Hematopoietic multipotent progenitor cell treated with erythropoietin and hydrocortisone succinate and interleukin-3 and kit ligand, for 8 days (in vitro differentiated cells): ENCODE data around the gene SYTL3.

Source experiments
- DNase-seq: peaks from one replicate; pipeline ENCODE4 v3.0.0-alpha.2; 2015

The SYTL3 gene

DNA sequence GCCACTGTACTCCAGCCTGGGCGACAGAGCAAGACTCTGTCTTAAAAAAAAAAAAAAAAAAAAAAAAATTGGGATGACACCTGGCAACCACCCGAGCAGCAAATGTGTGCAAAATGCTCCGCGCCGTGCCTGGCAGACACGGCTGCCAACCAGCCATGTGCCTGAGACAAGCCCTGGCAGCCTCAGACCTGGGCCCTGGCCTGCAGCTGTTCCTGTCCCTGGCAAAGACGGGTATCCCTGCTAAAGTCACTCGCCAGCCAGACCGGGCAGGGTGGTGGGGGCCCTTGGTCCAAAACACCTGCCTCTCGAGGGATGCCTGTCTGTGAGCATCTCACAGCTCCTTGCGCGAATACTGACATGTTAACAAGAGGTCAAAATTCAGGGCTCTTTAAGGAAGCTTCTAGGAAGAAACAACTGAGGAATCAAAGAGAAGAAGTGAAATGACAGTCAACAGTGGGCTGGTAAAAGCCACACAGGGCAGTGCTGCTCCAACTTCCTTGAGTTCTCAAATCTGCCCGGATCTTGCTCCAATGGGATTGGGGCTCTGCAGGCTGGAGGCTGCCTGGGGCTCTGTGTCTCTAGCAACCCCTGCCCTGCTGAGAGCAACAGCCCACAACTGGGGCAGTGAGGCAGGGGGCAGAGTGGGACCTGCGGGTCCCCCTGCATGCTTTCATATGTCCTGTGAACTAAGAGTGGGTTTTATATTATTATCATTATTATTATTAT lies 53.4 kb downstream of the SYTL3 start:
- DNase-seq = no peak

DNA sequence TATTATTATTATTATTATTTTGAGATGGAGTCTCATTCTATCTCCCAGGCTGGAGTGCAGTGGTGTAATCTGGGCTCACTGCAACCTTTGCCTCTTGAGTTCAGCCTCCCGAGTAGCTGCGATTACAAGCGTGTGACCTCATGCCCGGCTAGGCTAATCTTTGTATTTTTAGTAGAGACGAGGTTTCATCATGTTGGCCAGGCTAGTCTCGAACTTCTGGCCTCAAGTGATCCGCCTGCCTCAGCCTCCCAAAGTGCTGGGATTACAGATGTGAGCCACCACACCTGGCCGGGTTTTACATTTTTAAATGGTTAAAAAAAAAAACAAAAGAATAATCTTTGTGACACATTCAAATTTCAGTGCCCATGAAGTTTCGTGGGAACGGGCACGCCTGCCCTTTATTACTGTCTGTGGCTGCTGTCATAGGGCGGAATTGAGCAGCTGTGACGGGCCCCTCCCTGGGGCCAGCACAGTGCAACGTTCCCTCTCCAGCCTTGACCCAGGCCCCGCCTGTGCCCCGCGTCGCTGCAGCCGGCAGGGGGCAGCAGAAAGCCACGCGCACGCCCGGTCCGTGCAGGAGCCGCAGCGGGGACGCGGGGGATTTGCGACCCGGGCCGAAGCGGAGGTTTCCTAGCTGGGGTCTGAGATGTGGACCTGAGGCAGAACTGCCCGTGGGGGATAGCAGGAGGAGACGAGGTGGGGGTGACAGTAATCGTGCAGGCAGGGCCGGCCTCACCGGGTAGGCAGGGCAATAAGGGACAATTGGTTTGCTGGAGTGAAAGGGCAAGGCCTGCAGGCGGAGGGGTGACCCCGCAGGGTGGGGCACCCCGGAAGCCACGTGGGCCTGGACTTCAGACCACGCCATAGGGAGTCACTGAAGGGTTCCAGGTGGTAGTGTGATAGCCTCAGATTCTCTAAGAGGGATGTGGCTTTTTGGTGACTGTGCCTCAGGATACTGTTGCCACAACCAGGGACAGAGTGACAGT lies 54.3 kb downstream of the SYTL3 start:
- peak; percentile 86 for DNase-seq

DNA sequence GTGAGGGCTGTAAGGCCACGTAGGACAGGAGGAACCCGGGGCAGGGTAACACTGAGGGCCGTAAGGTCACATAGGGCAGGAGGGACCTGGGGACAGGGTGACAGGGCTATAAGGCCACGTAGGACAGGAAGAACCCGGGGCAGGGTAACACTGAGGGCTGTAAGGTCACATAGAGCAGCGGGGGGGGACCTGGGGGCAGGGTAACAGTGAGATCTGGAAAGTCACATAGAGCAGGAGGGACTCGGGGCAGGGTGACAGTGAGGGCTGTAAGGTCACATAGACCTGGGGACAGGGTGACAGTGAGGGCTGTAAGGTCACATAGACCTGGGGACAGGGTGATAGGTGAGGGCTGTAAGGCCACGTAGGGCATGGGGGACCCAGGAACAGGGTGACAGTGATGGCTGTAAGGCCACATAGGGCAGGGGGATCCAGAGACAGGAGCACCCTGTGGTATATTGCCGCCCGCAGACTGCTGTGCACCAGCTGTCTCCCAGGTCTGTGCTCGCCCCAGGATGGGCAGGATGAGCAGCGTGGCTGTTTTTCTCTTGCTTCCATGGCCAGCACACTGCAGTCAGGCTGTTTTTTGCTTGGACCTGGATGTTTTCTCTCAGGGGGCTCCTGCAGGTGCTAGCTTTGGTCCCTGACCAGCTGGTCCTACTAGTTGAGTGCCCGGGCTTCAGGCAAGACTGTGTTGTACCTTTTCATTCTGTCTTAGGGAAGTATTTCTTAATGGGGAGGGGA lies 55.7 kb downstream of the SYTL3 start:
- DNase-seq = no peak

DNA sequence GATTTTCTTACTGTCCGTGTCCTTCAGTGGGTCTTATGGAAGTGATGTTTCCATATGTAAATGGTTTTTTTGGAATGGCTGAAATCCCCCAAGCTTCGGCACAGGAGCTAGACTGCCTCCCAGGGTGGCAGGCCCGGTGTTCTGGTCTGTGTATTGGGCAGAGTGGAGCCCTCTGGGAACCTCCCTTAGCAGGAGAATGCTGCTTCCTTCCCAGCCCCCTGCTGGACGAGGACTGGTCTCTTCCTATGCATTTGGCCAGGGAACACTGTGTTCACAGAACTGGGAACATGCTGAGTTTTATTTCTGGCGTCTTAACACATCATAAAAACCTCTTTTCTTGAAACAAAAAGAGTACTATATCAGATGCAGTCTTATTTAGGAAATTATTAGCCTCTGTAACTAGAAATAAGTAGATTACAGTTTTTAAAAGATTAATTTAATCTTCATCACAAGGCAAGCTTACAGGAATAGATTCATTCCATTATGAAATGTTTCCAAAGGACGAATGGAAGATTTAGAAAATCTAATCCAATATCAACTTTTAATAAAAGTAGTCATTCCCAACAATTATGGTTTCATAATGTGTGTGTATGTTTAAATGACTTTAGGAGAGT lies 56.6 kb downstream of the SYTL3 start:
- DNase-seq = peak; percentile 82

DNA sequence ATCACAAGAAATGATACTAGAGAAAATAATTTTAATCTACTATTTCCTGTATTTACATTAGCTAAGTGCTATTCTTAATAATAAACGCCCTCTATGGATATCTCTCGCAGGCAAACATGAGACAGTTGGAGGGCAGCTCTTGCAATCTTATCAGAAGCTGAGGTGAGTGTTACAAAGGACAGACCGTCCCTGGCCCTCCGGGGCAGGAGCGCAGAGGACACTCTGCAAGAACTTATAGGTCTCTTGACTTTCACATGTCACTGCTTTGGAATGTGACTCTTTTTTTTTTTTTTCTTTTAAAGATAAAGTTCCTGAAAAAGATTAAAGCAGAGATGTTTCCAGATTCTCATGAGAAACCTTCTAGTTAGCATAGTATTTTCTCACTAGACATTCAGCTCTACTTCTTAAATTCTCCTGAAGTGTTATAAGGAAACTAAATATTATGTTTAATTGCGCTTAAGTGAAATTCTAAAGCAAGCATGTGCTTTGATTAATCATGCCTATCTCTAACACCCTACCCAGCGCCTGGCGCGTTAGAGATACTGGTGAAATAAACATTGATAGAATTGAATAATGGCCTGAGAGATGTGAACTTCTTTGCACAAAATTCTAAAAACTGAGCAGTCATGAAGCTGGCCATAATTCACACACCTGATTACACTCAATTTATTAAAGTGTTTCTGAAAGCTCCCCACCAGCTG lies 57.4 kb downstream of the SYTL3 start:
- peak; percentile 92 for DNase-seq

DNA sequence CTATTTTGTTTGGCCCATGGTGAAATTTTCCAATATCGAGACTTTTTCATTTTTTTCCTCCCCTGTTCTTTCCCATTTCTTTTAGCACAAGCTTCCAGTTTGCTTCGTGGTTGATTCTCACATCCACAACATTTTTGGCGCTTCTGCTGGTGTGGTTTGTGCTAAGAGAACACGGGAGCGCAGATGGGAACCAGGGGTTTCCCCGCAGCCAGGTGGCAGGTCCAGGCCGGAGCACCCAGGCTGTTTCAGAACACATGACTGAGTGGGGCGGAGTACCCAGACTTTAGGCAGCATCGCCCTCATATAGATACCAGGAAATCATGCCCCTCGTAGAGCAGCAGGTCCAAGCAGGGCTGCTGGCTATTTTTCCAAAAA lies 58.0 kb downstream of the SYTL3 start:
- DNase-seq = peak; percentile 70

DNA sequence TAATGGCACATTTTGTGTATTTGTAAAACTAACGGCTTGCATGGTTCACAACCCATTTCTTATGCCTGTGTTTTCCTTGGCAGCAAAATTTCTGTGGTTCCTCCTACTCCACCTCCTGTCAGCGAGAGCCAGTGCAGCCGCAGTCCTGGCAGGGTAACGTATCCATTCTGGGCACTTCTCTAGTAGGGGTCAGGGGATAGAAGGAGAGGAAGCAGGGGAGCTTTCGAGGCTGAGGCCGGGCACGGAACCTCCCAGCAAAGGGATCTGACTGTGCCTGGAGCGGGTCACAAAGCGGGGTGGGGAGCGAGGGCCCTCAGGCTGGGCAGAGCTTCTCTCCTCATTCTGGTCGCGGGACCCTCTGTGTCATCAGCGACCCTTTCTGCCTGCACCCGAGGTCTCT lies 58.4 kb downstream of the SYTL3 start:
- DNase-seq = no peak

DNA sequence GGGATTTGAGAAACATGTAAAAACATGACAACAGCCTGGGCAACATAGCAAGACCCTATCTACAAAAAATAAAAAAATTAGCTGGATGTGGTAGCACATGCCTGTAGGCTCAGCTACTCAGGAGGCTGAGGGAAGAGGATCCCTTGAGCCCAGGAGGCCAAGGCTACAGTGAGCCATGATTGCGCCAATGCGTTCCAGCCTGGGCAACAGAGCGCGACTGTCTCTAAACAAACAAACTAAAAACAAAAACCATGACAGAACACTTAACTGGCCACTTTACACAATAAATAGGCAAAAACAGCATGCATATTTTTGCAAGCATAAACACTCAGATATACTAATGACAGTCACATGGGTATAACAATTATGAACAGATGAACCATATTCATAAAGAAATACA lies 60.0 kb downstream of the SYTL3 start:
- no peak for DNase-seq

DNA sequence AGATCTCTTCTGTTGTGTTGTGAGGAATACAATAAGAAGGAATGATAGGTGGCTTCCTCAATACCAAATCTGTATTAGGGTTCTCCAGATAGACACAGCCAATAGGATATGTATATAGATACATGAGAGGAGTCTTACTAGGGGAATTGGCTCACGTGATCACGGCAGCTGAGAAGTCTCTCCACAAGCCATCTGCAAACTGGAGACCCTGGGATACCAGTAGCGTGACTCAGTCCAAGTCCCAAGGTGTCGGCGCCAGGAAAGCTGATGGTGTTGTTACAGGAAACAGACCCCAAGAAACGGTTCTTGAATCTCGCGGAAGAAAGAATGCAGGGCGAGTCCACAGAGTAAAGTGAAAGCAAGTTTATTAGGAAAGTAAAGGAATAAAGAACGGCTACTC lies 61.4 kb downstream of the SYTL3 start:
- DNase-seq = no peak

DNA sequence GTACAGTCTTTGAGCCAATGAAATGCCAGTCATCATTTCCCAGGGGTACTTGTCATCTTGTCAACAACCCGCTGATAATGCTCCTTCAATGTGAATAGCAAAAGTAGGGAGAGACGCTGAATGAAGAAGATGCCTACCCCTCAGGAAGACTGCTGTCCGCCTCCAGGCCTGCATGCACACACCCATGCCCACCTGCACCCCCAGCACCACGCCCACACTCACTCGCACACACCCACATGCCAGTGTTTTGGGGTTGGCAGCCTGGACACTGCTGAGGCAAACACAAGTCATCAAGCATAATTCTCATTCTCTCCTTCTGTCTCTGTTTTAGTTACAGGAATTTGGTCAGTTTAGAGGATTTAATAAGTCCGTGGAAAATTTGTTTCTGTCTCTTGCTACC lies 63.6 kb downstream of the SYTL3 start:
- no peak for DNase-seq

DNA sequence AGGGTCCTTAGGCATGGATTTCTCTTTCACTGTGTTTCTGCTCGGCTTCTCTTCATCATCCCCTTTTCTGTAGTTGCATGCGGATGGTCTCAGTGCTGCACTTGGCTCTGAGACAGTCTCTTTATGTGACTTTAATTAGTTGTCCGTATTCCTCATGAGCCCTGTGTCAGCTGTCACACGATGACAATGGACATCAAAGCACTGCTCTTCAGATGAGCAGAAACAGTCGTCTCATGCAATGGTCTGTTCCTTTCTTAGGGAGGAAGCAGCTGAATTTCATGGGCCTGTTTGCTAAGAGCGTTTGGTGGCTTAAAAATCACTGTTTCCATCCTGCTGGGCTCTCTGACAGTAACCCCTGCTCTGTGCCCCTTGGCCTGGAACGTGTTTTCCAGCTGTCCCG lies 64.9 kb downstream of the SYTL3 start:
- no peak for DNase-seq

DNA sequence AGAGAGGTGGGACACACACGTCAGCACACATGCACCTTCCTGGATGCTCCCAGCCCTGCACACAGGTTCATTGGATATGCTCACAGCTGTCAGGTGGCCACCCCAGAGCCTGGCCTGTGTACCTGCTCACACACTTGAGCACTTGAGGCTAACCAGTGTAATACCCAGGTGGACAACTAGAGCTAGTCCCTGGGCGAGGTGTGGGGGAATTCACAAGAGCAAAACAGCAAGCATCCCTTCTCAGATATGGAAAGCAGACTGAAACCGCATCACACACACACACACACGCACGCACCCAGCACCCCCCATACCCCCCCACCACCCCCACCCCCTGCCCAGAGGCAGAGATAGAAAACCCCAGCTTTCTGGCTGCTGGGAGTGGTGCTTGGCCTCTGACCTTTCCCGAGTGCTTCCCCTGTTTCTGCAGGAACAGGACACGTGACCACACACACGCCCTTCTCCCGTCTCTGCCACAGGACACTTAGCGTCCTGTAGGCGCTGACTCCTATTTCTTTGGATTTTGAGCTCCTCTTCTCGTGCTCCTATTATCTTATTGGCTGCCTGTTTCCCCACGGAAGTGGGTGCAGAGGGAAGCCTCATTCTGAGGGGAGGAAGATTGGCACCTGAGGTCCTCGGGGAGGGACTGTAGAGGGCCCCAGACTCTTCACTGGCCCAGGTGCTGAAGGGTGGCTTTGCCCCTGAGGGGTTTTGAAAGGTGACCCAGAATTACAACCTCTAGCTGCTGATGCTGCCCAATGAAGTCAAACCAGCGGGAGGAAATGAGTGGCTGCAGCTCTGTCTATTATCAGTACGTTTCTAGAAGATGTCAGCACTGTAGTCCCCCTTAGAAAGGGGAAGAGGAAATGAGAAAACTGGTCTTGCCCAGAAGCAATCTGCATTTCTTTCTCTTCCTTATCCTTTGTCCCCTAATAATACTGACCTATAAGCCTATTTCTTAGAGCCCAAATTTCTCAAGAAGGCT lies 65.8 kb downstream of the SYTL3 start:
- DNase-seq = no peak

DNA sequence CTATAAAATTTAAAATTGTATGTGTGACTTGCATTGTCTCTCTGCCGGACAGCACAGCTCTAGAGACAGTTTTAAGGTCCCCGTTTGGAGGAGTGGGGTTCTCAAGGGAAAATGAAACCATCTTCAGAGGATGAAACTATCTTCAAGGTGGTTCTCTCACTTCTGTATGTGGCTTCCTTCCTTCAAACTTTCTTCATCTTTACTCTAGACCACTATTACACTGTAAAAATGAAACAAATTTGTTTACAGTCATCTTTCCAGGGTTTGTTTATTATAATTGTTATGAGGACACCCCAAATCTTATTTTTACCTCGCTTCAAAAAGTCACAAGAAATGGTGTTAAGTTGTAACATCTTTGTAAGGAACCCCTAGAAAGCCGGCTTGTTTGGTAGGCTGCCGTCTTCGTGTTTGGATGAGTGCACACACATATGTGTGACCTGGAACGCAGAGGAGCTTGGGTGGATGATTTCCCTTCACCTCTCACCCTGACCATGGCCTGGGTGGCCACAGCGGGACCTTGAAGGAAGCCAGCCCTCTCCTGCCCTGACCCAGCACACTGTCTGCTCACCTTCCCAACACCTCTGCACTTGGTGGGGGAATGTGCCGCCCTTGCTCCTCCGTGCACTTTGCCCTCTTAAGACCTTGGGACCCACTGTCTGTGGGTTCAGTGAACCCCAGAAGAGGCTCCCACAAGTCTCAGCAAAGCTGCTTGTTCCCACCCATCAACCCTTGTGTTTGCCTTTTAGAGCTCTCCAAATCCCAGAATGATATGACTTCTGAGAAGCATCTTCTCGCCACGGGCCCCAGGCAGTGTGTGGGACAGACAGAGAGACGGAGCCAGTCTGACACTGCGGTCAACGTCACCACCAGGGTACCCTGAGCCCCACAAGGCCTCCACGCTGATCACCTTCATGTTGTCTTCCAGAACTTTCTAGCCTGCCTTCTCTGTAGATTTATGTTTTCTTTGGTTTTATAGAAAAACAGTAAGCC lies 67.8 kb downstream of the SYTL3 start:
- DNase-seq = no peak

DNA sequence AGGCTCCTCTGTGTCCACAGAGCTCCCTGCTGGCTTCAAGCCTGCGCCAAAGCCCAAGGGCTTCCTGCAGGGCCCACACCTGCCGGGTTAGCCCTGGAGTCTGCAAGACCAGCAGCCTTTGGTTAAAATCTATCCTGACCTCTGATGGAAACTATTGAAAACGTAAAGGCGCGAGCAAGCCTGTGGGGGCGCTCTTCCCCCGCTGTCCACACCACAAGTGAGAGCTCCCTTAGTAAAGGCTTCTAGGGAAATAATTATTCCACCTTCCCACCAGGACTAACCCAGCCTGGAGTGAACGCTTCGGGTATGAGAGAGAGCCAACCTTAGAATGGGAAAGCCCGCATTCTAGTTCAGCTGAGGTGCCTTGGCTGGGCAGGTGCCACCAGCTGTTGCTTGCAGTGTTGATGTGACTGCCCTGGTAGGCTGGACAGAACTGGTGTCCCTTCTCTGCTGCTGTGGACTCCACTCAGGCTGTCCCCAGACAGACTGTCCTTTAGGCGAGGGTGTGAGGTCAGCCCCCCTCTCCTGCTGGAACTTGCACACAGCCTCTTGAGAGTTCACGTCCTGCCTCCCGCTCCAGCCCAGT lies 68.7 kb downstream of the SYTL3 start:
- peak; percentile 47 for DNase-seq

DNA sequence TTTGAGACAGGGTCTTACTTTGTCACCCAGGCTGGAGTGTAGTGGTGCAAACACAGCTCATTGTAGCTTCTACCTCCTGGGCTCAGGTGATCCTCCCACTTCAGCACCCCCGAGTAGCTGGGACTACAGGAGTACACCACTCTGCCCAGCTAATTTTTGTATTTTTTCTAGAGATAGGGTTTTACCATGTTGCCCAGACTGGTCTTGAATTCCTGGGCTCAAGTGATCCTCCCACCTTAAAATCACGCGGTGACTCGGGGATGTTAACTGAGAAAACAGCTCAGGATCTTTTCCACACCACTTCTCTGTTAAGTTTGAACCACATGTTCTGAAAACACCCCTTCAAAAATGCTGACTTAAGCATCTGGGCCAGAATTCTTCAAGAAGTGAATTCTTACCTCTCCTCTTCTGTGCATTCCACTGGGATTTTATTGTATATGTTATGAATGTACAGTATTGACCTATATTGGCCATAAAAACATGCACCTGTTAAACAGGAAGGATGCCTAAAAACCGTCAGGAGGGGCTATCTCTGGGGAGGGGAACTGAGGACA lies 72.4 kb downstream of the SYTL3 start:
- no peak for DNase-seq

DNA sequence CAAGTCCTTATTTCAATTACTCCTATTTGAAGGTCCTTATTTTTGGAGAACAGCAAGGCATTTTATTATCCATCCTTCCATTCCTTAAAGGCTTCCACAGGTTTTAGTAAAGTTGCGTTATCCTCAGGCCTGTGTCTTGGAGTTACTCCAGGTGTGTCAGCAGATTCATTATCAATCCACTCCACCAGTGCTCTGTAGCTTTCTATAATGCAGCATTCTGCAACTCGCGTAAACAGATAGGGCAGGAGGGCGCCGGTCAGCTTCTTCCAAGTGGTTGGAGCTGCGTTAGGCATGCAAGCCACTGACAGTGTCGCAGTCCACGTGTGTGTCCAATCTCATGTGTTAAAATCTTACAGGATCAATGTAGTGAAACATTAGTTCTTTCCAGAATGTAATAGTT lies 75.8 kb downstream of the SYTL3 start:
- DNase-seq = no peak

DNA sequence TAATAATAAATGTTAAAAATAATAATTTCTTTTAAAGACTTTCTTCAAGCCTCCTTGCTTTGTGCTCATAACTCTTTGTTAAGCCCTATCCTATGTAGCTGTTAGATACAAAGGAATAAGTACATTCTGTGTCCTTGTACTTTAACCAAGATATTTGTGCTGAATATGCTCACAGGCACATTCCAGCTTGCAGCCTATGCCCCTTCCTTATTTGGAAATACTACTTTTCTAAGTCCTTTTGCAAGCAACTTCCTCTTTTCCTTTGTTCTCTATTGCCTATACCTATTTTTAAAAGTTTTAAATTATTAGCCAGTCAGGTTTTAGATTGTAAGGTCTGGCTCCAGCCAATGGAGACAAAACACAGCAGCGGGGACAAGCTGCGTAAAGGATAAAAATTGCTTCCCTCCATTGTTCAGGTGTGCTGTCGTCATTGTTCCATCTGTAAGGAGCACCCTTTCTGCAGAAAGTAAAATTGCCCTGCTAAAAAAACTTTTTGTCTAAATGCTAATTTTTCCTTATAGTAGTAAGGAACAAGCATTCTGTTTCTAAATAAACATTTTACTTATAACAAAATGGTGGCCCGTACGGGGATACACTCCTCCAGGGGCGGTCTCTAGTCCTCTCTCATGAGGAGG lies 80.2 kb downstream of the SYTL3 start:
- no peak for DNase-seq

DNA sequence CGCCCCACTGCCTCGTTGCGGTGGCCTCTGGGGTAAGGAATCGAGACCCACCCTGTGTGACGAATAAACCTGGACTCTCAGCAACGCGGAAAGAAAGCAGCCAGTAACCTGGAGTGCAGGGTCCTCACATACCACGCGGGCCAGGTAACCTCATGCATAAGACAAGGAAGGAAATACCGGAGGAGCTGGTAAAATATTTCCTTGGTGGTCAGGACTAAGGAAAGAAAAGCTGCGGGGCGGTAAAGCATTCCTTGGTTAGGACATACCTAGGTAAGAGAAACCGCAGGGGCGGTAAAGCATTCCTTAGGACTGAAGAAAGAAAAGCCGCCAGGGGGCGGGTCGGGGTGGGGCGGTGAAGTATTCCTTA lies 80.7 kb downstream of the SYTL3 start:
- DNase-seq = no peak

DNA sequence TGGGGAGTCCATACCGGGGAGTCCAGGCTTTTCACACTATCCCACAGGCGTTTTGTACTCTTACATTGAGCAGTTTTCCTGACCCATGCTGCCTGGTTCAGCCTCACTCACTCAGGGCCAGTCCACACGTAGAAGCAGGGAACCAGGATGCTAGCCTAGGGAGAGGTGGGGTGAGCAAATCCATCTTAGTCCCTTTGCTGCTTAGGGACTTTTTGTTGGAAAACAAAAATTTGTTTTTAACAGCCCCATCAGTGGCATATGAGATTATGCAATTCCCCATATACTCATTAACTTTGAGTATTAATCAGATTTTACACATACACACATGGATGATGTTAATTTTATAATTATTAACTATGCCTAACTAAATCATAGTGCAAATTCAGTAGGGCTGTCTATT lies 85.2 kb downstream of the SYTL3 start:
- DNase-seq = no peak
